Measurements from ENCODE around the gene PLN.

DNA sequence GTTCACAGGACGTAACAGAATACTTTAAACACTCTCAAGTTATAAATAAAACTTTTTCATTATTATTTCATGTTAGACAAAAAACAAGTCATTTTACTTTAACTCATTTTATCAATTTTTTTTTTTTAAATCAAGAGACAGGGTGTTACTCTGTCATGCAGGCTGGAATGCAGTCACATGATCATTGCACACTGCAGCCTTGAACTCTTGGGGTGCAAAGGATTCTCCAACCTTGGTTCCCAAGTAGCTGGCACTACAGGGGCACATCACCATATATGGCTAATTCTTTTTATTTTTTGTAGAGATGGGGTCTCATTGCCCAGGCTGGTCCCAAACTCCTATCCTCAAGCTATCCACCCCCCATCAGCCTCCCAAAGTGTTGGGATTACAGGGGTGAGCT is 14.2 kb downstream of the PLN start:
- TF ChIP-seq, protein P1, sequence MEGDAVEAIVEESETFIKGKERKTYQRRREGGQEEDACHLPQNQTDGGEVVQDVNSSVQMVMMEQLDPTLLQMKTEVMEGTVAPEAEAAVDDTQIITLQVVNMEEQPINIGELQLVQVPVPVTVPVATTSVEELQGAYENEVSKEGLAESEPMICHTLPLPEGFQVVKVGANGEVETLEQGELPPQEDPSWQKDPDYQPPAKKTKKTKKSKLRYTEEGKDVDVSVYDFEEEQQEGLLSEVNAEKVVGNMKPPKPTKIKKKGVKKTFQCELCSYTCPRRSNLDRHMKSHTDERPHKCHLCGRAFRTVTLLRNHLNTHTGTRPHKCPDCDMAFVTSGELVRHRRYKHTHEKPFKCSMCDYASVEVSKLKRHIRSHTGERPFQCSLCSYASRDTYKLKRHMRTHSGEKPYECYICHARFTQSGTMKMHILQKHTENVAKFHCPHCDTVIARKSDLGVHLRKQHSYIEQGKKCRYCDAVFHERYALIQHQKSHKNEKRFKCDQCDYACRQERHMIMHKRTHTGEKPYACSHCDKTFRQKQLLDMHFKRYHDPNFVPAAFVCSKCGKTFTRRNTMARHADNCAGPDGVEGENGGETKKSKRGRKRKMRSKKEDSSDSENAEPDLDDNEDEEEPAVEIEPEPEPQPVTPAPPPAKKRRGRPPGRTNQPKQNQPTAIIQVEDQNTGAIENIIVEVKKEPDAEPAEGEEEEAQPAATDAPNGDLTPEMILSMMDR (IDR thresholded peaks at IDR 0.05) = no peak
- TF ChIP-seq POLR2A (IDR thresholded peaks at IDR 0.05) = no peak

All from sigmoid colon (tissue), 3 donors.